NCI-H2227 treated with DMSO at 0.1 percent for 48 hours (cell line): Measurements from ENCODE around the gene OR8K1.

Experiments used
- DNase-seq: peaks from one replicate; lab custom pipeline; 2025; lab: John Stamatoyannopoulos, UW

The OR8K1 gene

GRCh38 chr11:56345739-56346138, at the start of gene OR8K1:
OR8K1 (plus strand) TSS chr11:56346039; CDS start chr11:56346039, 0 bp downstream.
- no peak for DNase-seq

- DNase-seq: no peak
Measured at GRCh38 chr11:56296898-56297297, 48.9 kb upstream of the OR8K1 start.

GRCh38 chr11:56307836-56308235, 38.0 kb upstream of the OR8K1 start:
- no peak for DNase-seq

GRCh38 chr11:56314844-56315243, 31.0 kb upstream of the OR8K1 start, which contains the start of gene OR8K3:
OR8K3 (plus strand) TSS chr11:56315144; CDS start chr11:56318307, 3,163 bp downstream.
- no peak for DNase-seq

GRCh38 chr11:56331861-56332491, 13.9 kb upstream of the OR8K1 start:
- no peak for DNase-seq

GRCh38 chr11:56333156-56333555, 12.7 kb upstream of the OR8K1 start:
- DNase-seq: no peak

- no peak for DNase-seq
Measured at GRCh38 chr11:56340289-56340688, 5.5 kb upstream of the OR8K1 start.

DNA sequence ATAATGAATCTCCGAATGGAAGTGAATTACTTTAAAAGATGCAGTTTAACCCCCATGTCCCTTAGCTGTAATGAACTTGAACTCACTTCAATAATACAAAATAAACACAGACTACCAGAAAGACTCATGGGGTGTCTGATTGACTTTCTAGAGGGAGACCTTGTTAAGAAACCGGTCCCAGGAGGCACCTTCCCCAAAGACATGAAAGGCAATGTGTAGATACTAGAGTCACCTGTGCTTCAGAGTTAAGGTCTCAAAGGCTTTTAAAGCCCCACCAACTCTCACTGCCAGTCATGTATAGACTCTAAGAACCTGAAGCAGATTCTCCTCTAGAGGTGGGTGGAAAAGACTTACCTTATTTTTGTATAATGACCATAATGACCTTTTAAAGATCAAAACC, 8.2 kb downstream of the OR8K1 start, which contains the start of gene OR8J1:
Gene OR8J1, plus strand, starts transcription at position 301 of the 400 bp plus-strand sequence. CDS start 5,956 bp downstream, outside the sequence.
- no peak for DNase-seq

- DNase-seq: no peak
Measured at GRCh38 chr11:56375324-56375723, 29.5 kb downstream of the OR8K1 start, which contains the start of gene OR8U1. OR8U1 (plus strand) TSS chr11:56375624; CDS start chr11:56375624, 0 bp downstream.

- DNase-seq: no peak
Measured at GRCh38 chr11:56380120-56380519, 34.3 kb downstream of the OR8K1 start.

- DNase-seq: no peak
Measured at GRCh38 chr11:56394381-56394780, 48.5 kb downstream of the OR8K1 start.

DNA sequence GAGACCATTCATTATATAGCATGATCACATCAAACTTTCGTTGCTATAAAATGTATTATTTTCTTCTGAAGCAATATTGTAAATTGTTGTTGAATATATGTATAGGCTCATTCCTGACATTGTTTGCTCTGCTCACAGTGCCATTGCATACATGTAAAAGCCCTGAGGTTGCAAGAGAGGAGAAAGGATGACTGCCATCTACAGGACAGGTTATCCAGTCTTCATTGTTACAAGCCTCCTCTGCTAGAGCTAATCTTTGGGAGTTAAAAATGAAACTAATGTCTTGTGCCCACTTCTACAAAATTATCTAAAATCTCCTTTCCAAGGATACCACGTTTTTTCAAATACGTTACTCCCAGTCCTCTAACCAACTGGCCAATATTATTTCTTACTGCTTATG, 50.2 kb downstream of the OR8K1 start:
- DNase-seq: no peak
